HCEC 1CT (cell line): Measurements from ENCODE around the gene NHLRC2.

Source experiments
- DNase-seq: peaks from one replicate; pipeline ENCODE4 v3.0.0-alpha.2; 2017

The NHLRC2 gene

GRCh38 chr10:113865901-113866300 lies 11.4 kb downstream of the NHLRC2 start:
- no peak for DNase-seq

GRCh38 chr10:113866551-113867394 lies 12.3 kb downstream of the NHLRC2 start:
- no peak for DNase-seq

GRCh38 chr10:113867904-113868303 lies 13.4 kb downstream of the NHLRC2 start:
- DNase-seq: no peak

DNA sequence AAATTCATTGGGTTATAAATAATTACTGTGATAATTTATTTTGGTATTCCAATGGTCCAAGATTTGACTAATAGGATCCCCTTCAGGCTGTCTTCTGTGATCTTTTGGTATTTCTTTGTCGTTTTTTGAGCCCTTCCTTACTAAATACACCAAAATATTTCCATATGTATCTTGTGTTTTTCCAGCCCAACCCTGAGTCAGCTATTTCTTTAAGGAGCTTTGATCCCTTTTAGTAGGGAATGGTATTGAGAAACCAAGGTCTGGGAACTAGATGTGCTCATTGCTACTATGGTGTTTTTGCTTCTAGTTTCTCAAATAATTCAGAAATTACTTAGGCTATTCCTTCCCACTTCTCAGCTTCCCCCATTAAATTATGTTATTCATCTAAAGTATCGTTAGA lies 15.3 kb downstream of the NHLRC2 start:
- no peak for DNase-seq

DNA sequence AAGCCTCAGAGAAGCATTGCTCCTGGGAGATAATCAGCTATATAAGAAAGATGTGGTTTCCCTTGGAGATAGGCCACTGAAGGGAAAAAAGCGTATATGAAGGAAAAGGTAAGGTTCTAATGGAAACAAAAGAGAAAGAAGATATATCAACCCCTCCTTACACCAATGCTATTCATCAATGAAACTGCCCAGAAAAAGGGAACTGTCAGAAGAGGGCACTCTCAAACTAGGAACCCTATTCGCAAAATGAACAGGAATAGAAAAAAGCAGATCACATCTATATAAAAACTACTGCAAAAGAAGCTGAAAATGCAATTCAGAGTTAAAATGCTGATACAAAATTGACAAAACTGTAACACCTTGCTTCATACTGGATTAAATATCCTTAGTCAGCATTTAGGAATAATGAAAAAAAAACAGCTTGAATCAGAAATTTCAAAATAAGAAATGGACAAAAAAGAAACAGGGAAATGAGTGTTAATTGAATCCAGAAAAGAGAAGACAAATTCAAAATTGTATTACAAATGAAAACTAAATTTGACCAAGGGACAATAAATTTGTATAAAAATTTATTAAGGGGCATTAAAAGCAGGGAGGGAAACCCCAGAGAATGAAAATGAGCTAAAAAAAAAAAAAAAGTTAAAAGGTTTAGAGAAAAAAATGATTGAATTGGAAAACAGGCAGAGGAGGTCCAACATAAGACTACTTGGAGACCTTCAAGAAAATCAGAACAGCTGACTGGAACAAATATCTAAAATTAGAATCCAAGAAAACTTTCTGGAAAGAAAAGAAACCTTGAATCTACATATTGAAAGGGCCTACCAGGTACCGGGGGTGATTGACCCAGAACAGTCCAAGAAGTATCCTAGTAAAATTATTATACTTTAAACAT lies 17.9 kb downstream of the NHLRC2 start:
- no peak for DNase-seq

- no peak for DNase-seq
Observed at GRCh38 chr10:113875212-113875611, 20.8 kb downstream of the NHLRC2 start.

GRCh38 chr10:113876461-113876860 lies 22.0 kb downstream of the NHLRC2 start:
- no peak for DNase-seq

- DNase-seq: no peak
Observed at GRCh38 chr10:113879691-113880090, 25.2 kb downstream of the NHLRC2 start.

GRCh38 chr10:113880236-113880635 lies 25.8 kb downstream of the NHLRC2 start:
- peak; percentile 22 for DNase-seq

DNA sequence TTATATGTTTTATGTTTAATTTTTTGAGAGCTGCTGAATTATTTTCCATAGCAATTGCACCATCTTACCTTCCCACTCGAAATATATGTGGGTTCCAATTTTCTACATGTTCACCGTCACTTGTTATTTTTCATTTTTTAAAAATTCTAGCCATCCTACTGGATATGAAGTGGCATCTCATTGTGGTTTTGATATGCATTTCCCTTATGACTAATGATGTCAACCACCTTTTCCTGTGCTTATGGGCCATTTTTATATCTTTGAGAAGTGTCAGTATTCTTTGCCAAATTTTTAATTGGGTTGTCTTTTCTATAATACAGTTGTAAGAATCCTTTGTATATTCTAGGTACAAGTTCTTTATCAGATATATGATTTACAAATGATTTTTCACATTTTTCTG lies 27.8 kb downstream of the NHLRC2 start:
- no peak for DNase-seq

GRCh38 chr10:113889911-113890310 lies 35.5 kb downstream of the NHLRC2 start:
- DNase-seq: no peak

DNA sequence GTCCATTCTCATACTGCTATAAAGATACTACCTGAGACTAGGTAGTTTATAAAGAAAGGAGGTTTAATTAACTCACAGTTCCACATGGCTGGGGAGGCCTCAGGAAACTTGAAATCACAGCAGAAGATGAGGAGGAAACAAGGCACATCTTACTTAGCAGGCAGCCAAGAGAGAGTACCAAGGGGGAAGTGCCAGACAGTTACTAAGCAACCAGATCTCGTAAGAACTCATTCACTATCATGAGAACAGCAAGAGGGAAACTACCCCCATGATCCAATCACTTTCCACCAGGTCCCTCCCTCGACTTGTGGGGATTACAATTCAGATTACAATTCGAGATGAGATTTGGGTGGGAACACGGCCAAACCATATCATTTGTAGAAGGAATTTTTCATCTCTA lies 36.3 kb downstream of the NHLRC2 start:
- DNase-seq: no peak

DNA sequence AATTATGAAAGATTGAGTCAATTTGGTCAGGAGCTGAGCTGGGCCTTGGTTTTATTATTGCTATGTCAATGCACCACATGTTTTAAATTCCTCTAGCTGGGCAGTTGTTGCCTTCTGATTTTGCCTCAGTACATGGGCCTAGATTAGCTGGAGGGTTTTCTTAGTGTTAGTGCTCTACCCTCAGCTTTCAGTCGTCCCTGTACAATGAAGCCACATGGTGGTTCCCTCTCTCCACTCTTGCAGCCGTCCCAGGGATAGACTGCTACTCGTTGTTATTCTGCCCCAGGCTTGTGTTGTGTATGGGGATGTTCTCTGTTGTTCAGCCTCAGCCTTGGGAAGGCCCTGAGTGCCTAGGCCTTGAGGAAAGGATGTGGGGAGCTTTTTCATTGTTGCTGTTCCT lies 37.0 kb downstream of the NHLRC2 start:
- DNase-seq: no peak

GRCh38 chr10:113893570-113893969 lies 39.1 kb downstream of the NHLRC2 start:
- DNase-seq: no peak

GRCh38 chr10:113894581-113894980 lies 40.1 kb downstream of the NHLRC2 start:
- DNase-seq: no peak

GRCh38 chr10:113895018-113895417 lies 40.6 kb downstream of the NHLRC2 start:
- peak; percentile 64 for DNase-seq

GRCh38 chr10:113897693-113898618 lies 43.5 kb downstream of the NHLRC2 start:
- no peak for DNase-seq

DNA sequence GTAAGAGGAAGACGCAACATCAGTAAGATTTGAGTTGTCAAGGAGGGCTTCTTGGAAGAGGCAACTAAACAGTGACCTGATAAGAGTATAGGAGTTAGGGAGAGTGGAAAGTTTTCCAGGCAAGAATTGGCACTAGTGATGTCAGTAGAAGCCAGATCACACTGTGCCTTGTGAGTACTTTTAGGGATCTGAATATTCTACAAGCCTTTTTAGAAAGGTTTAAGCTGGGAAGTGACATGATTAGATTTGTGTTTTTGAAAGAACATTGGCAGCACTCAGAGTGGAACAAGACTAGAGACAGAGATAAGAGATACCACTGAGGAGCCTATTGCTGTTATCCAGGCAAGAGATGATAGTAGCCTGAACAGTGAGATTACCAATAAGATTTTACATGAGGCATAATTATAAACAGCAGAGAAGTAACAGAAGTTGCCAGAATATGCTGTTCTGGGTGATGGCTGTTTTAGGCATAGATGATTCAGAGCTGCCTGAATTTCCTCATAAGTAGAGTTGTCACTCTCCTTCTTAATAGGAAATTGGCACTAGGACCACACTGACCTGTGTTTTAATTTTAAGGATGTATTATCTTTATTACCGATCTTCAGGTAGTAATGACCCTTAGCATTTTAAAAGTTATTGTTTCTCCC lies 45.6 kb downstream of the NHLRC2 start:
- DNase-seq: no peak

DNA sequence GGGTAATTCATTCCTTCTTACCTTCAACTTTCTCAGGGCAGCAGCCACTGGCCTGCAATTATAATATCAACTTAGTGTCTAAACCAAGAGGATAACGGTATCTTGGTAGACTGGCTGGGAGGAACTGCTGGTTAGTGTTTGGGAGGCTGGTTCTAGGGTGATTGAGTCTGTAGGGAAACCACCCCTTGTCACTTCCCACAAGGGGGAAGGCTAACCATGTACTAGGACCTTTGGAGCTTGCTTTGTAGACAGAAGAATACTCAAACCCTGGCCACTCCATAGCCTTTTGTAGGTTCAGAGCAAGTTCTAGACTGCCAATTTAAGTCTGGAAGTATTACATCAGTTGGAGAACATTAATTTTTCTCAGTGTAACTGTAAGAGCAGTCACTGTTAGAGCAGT lies 51.3 kb downstream of the NHLRC2 start:
- DNase-seq: no peak

- DNase-seq: peak; percentile 21
Observed at GRCh38 chr10:113907166-113907565, 52.7 kb downstream of the NHLRC2 start.

GRCh38 chr10:113908236-113908635 lies 53.8 kb downstream of the NHLRC2 start:
- DNase-seq: no peak

GRCh38 chr10:113911113-113911512 lies 56.7 kb downstream of the NHLRC2 start:
- no peak for DNase-seq
